GM19372 (cell line): ENCODE results near the gene PCDH15.

Experiments used
- ATAC-seq: cut with Tn5 transposase; IDR thresholded peaks from one replicate; pipeline ENCODE4 v1.9.1; 2021; ENCODE audit warnings: mild to moderate bottlenecking, low read depth, moderate library complexity; ENCODE audit not compliant: unreplicated experiment

PCDH15 gene

DNA sequence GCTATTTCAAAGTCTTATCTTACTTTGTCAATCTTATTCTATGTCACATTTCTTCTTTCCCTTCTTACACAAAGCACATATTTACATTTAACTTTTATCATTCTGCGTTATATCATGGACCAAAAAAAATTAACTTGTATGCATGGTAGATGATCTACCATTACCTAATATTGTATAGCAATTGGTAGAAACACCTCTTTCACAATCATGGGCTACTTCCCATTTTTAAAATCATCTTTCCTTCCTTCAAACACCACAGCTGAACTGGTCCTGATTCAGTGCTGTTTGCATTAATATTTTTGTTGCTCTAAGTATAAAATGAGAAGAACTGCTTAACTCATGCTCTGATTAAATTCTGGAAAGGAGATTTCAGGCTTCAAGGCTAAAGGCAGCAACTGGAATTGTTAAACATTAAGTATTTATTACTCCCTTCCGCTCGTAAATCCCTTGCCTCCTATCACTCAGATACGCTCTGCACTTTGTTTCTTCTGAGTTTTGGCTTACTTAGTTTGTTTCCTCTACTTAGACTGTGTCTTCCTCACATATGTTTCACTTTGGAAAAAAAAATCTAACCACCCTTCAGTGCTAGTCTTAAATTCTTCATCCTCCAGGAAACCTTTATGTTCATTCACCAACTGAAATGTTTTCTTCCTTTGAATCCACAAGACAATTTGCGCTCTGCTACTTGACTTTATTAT, 901.4 kb downstream of the PCDH15 start:
- ATAC-seq, result no peak

DNA sequence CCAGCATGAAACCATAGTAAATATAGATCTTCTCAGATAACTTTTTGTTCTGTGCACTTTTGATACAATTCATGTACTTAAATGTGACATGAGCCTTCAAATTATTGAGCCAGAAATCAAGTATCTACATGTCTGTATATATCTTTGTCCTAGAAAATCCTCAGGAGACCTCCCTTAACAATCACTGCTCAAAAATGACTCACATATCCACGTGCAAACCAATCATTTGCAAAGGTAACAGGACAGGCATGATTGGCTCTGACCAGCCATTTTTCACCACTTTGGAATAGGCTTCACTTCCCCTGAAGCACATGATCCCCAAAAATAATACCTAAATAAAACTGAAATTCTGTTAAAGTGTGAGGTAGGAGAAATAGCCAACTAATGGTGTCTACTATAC, 902.5 kb downstream of the PCDH15 start:
- no peak for ATAC-seq

DNA sequence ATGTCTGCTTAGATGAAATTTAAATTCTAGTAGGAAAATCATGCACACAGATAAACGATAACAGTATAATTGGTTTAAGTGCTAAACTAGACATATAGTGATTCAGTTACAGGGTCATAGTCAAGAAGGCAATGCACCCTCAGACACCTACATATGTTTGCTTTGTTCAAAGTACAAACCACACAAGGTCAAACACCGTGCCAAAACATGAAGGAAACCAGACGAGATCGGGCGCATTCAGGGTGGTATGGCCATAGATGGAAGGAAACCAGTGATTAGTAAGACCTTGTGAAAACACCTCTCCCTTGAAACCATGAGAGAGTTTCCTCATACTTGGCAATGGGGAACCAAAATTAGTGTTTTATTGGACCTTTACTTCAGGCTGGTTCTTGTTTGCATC, 906.9 kb downstream of the PCDH15 start:
- no peak for ATAC-seq

DNA sequence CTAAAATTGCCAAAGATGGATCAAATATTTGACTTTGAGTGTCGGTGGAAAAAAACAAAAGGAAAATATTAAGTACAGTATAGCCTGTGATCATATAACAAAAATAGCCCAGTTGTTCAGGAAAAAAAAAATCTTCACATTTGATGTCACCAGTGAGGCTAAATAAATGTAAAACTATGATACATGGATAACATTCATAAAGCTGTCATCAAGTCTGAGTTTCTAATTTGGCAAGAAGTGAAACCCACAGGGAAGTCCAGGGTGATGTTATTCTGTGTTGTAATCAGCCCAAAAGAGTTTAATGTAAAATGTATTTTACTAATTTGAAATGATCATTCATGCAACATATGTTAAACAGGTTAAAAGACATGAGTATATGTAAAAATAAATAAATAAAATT, 908.0 kb downstream of the PCDH15 start:
- no peak for ATAC-seq

DNA sequence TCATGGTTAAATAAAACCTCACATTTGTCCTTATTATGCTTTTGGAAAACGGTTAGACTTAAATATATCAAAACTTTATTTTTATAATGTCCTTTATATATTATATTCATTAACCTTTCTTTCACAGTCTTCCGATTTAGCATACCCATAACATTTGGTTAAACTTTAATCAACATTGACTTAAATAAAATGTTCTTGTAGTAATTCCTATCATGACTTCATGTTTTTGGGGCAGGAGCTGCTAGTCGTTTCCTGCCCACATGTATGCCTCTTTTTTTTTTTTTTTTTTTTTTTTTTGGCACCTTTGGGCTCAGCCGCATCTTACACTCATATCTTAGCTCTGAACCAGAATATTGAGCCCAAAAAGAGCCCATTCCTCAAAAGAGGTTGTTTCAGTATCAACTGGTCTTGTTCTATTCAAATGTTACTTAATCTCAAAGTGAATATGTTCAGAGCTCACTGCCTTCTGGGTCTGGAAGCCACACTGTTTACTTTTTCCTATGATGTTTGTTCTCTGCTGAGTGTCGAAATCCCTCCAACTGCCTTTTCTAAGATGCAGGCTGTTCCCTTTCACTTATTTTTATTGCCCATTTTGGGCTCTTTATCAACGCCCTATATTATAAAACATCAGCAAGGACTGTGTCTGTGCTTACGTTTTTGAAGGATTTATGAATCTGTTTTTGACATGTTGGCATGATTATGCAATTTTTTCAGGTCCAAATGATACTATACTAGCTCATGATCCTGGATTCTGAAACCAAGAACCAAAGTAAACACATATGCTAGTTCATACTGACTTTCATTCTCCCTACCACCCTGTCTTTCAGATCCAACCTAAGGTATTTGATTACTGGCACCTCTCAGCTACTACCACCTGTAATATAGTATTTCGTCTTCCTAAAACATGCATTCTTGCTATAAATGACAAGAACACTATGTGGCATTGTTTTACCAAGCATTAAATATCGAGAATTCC, 914.4 kb downstream of the PCDH15 start:
- ATAC-seq, result no peak

DNA sequence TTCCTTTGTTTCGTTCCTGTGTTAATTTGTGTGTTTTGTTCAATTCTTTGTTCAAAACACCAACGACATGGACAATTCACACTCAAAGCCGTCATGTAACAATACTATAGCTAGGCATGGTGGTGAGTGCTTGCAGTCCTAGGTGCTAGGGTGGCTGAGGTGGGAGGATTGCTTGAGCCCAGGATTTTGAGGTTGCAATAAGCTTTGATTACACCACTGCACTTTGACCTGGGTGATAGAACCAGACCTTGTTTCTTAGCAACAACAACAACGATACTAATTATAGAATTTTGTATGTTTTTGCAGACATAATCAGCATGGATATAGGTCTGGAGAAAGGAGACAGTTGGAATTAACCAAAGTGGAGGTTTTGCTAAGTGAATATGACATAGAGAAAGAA, 936.2 kb downstream of the PCDH15 start:
- no peak for ATAC-seq

DNA sequence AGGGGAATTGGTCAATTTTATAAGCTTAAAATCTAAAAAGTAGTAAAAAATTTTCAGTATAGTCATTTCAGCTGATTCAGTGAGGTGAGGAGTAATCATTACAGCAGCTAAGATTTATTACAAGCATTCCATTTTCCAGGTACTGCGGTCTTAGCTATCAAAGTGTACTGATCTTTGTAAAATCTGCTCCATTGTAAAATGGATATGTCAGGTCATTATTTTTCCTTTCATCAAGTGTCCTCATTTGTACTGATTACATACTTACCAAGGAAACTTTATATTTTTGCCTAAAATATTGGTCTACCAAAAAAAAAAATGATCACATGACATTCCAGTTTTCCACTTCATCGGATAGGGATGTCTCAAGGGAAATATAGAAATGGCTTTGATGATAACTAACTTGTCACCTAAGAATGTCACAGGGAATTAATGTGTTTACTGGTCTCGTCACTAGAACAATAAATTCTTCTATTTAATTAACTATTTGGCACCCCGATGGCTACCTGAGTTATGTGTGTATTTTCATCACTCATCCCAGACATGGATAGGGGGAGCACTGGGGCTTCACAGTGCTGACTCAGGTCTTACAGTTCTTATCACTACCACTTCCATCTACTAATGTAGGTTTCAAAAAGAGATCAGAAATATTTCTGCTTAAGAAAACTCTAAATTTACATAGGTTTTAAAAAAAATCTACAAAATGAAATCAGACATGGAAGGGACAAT, 948.4 kb downstream of the PCDH15 start:
- ATAC-seq, result no peak

DNA sequence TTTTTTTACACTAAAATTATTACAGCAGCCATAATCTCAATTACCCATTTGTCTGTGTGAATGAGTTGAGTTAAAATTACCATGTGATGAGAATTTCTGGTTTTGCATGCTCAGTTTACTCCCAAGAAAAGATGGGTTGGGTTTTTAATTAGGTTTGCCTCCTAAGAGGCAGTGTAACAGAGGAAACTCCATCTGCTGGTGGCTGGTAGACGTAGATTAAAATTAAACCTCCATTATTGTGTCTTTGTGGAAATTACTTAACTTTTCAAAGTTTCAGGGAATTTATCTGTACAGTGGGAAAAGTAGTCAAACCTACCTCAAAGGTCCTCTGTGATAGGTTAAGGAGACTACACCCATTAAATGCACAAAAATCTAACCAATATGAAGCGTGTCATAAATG, 954.2 kb downstream of the PCDH15 start:
- no peak for ATAC-seq

DNA sequence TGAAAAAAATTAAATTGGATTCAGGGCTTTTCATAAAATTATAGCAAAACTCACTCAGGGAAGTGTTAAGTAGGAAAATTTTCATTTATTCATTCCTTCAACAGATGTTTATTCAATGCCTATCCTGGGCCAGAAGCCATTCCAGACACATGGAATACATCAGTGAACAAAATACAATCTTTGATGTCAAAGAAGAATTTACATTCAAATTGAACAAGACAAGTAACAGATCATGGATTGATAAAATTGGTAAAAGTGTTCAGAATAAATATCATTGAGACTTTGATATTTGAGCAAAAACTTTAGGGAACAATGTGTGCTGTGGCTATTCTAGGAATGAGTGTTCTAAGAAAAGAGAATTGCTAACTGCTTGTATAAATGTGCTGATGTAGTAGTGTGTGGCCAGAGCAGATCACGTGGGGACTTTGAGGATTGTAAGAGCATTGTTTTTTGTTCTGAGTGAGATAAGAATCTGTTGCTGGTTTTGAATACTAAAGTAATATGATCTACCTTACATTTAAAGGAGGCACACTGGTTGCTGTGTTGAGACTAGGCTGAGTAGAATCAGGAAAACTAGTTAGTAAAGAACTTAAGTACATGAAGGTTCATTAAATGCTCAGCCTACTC, 957.2 kb downstream of the PCDH15 start:
- no peak for ATAC-seq

DNA sequence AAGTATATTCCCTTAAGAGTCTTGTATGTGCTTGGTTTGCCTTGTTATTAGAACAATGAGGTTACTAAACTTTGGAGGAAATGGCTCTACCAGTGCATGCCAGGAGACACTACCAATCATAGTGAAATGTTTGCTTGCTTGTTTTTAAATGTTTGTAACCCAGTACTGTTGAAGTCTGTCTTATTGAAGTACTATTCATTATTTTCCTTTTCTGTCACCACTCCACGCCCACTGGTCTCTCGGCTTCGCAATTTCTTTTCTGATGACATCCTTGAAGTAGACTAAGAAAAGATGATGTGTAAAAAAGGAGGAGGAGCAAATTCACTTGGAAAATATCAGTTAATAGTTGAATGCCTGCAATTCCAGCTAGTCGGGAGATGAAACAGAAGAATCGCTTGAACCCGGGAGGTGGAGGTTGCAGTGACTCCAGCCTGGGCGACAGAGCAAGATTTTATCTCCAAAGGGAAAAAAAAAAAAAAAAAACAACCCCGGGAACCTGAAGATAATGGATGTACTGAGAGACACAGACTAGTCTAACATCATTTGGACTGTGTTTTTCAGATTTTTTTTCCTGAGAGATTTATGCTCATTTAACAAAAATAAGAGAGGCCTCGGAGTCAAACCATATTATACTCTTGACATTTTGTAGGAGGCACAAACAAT, 959.4 kb downstream of the PCDH15 start:
- ATAC-seq, result no peak

DNA sequence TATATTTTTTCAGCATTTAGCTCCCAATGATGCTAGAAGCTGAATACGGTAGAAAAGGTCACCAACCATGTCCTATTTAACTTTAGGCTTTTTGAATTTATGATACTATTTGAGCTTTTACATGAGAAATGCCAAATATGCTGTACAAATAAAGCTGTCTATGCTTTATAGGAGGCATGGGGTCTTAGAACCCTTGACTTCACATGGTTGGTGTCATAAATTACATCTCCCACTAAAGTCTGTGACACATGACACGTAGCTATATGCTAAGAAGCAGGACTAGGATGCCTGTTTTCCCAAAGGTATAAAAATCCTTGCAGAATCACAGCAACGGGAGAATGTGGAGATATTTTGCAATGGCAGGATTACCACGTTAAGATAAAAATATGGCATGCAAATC, 960.4 kb downstream of the PCDH15 start:
- ATAC-seq, result no peak

DNA sequence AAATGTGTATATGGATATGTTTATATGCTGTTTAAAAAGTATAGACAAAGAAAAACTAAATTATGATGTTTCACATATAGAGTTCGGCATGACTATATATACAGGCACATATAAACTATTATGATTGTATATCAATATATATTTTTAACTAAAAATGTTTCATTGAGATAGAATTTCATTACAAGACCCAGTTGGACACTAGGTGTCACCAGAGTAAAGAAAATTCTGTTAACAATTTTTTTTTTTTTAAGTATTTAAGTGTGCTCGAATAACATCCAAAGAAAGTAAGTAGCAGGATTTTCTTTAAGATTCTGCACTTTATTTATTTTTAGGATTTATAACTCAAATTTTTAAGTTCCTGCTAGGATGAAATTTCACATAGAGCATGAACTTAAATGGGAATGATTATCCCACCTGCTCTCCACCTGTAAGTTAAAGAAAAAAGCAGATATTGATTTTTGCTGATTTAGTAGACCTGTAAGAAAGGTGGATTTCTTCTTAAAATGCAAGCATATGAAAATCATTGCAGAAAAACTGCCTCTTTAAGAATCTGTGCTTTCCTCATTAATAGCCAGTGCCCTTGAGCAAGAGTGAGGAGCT, 961.5 kb downstream of the PCDH15 start:
- no peak for ATAC-seq

DNA sequence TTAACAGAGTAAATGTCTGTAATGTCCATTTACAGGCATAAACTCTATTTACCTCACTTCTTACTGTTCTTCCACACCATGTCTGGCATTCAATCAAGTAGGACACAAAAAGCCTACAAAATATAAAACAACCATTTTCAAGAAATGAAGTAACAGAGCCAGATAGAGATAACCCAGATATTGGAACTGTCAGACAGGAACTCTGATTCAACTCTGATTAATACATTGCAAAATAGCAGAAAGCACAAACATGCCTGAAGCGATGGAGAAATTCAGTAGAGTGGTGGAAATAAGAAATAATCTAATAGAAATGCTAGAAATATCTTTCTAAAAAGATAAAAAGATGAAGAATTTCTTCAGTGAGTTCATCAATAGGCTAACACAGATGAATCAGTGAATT, 964.4 kb downstream of the PCDH15 start:
- ATAC-seq, result no peak

DNA sequence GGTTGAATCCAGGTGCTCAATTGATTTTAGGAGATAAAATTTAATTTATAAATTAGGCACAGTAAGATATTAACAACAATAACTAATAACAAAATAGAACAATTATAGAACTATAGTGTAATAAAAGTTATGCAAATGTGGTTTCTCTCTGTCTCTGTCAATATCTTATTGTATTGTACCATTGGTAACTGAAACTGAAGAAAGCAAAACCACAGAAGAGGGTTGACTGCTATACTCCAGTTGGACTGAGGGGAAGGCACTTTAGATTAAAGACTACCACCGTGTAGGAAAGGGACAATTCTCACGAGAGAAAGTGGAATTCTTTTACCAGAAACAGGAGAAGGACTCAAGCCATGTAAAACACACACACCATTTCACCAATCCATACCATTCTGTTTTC, 967.1 kb downstream of the PCDH15 start:
- ATAC-seq, result no peak

DNA sequence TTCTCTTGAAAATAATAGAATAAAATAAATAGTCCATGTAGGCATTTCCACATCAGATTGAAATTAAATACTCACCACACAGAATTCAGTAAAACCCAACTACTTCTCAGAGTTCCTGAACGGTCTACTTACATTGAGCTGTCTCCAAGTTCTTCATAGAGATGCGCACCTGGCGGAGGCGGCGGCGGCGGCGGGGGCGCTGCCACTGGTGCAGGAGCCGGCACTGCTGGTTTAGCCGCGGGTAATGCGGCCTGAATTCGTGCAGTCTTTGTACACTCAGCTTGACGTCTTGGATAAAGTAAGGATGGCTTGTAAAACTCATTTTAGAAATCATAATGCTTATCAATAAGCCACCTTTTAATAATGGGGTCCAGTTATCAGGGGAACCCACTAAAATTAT, 973.8 kb downstream of the PCDH15 start:
- no peak for ATAC-seq

DNA sequence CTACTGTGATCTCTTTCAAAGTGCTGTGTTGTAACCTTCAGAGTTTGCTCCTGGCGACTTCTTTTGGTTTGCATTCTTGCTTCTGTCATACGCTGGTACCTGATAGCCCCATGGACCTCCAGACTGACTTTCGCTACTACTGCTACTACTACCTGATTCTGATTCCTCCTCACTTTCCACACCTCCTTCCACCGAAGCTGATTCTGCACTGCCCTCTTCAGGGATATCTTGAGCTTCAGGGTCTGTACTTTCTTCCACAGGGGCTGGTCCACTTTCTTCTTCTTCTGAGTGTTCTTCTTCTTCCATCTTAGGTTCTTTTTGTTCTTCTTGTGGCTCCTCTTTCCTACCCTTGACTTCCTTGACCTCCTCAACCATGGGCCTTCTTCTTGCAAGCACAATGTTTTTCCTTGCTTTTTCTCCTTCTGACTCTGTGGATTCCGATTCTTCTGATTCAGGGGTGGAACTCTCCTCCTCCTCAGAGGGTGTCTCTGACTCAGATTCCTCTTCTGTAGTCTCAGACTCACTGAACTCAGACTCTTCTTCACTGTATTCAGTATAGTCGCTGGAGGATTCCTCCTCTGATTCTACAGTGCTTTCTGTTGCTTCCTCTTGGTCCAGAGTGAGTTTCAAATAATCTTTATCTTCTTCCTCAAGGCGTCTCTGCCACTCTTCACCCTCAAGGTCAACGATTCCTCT, 992.2 kb downstream of the PCDH15 start:
- no peak for ATAC-seq

DNA sequence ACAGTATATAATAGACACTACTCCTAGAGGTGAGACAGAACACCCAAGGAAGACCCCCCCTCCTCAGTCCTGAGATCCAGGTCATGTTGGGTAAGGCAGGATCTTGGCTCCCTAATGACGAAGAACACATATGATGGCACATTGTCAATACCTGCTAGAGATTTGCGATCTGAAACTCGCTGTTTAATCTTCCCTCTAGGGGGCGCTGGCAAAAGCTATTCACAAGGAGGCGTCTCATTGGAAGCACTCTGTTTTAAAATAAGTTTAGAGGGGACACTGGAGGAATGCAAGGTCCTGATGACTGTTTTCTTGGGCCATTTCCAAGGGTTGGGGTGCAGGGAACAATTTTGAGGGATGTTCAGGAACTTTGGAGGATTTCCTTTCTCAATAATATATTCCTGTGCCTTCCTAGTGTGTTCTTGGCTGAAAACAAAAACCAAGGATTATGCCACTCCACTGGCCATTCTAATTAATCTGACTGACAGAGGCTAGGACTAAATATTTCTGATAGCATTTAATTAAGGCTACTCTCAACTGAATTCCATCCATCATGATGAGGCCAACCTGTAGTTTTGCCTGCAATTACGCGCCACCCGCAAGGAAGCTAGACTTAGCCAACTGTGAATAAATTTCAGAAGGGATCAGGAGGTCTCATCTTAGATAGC, 1014.7 kb downstream of the PCDH15 start:
- no peak for ATAC-seq

DNA sequence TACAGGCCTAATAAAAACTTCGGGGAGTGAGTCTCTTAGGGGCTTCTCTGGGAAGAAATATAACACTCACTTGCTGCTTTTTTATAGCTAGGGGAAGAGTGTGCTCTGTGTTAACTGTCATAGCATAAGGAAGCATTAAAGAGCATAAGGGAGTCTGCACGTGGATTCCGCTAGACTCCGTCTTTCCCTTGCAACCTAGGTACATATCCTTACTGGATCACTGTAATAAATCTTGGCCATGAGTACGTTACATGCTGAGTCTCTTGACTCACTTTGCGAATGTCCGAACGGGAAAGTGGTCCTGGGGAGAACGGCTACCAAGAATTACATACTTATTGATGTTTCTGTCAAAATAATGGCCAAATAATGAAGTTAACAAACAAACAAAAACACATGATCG, 1029.3 kb downstream of the PCDH15 start:
- no peak for ATAC-seq

DNA sequence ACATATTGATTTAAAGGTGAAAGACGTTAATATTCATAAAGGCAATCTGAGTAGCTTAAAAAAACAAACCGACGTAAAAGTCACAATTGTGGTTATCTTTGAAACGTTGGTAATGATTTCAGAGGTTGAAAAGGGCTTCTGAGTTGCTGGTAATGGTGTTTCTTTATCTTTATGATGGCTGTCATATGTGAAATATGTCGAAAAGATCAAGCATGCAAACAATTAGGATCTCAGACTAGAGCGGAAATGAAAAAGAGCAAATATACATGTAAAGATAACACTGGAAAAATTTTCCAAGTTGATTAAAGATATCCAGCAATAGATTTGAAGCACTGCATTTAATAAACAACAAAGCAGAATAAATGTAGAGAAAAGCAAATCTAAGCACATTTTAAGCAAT, 1030.1 kb downstream of the PCDH15 start:
- no peak for ATAC-seq
